A549 (cell line): ENCODE measurements around the gene UNKL. TPM values are rescaled to one million over a fixed set of nuclear protein-coding genes. Genes with fewer than 3 reads are reported as not detected.
"Not testable (repeated sequence)": the region's sequence is repeated elsewhere in the genome, so short reads cannot be mapped to it uniquely, and the experiment has no call there.

ENCODE experiments used
- ATAC-seq, 2 experiments: fragments of 200-7000 bp in 1 of 2; fragments of >200 bp in 1 of 2; cut with Nextera tagmentation in 1 of 2; cut with Tn5 transposase in 1 of 2; 3 replicates each; pipeline versions ENCODE4 v1.8.0 to v1.9.1; 2018 to 2020; ENCODE audit warnings: mild to moderate bottlenecking in 1 of 2, moderate library complexity in 1 of 2
- CTCF ChIA-PET: fragments of 300-600 bp; sonication (Branson Sonifier 250); formaldehyde crosslinking; extraction: SDS; loops from one replicate; lab custom pipeline; 2021; ENCODE audit warnings: antibody characterized with exemption, inconsistent platforms; lab: Yijun Ruan, JAX
- POLR2A ChIA-PET: fragments of 350-600 bp; formaldehyde crosslinking; extraction: SDS; loops from one replicate; lab custom pipeline; 2021; ENCODE audit warnings: antibody characterized with exemption, inconsistent platforms; lab: Yijun Ruan, JAX
- DNase-seq, 2 experiments: peaks; one replicate each; pipeline versions ENCODE4 v3.0.0 to v3.0.0-alpha.2; 2011 to 2016; ENCODE audit warnings: low read depth in 1 of 2, low spot score in 1 of 2
- FAIRE-seq: peaks from 2 replicates; lab custom pipeline; 2011; peaks lifted over from hg19 to GRCh38; lab: Jason Lieb, UNC
- H3K27ac ChIP-seq, 2 experiments: fragments of >200 bp; sonication (Bioruptor Twin); formaldehyde crosslinking; 3 replicates each; pipeline ENCODE4 v1.5.1; 2016 to 2017
- H3K4me1 ChIP-seq: fragments of >200 bp; sonication (Bioruptor Twin); formaldehyde crosslinking; 3 replicates; pipeline ENCODE4 v1.6.1; 2016
- H3K4me2 ChIP-seq: fragments of >200 bp; sonication (Bioruptor Twin); formaldehyde crosslinking; 3 replicates; pipeline ENCODE4 v1.6.1; 2016
- H3K4me3 ChIP-seq: fragments of >200 bp; sonication (Bioruptor Twin); formaldehyde crosslinking; 3 replicates; pipeline ENCODE4 v1.5.1; 2016
- H3K9me3 ChIP-seq: fragments of >200 bp; sonication (Bioruptor Twin); formaldehyde crosslinking; 3 replicates; pipeline ENCODE4 v1.6.1; 2016
- CHD4 ChIP-seq: fragments of 200-600 bp; sonication (generic); IDR thresholded peaks from 2 replicates; pipeline ENCODE4 v1.6.1; 2016; ENCODE audit warnings: antibody characterized with exemption, mild to moderate bottlenecking, borderline replicate concordance
- CTCF ChIP-seq: fragments of >200 bp; sonication (Bioruptor Twin); formaldehyde crosslinking; IDR thresholded peaks from 3 replicates; pipeline ENCODE4 v1.5.1; 2016
- EP300 ChIP-seq, 2 experiments: fragments of >200 bp; sonication (Bioruptor Twin); formaldehyde crosslinking; IDR thresholded peaks; 2 replicates in 1 of 2; 3 replicates in 1 of 2; pipeline ENCODE4 v1.6.1; 2016 to 2017
- KDM1A ChIP-seq: fragments of 200-600 bp; sonication (generic); IDR thresholded peaks from 2 replicates; pipeline ENCODE4 v1.6.1; 2016; ENCODE audit warnings: low read depth, mild to moderate bottlenecking
- PHF8 ChIP-seq: fragments of 200-600 bp; sonication (generic); IDR thresholded peaks from 2 replicates; pipeline ENCODE4 v1.6.1; 2016; ENCODE audit warnings: low read depth, mild to moderate bottlenecking, antibody characterized with exemption, moderate library complexity, borderline replicate concordance
- SMC3 ChIP-seq: fragments of >200 bp; sonication (Bioruptor Twin); formaldehyde crosslinking; IDR thresholded peaks from 3 replicates; pipeline ENCODE4 v1.6.1; 2018; ENCODE audit warnings: inconsistent platforms
- WGBS: methylation state at CpG from one replicate; pipeline ENCODE4 v1.1.6; 2017; ENCODE audit errors: missing lambda C conversion rate; 5-methylcytosine and 5-hydroxymethylcytosine counted together
- polyA plus RNA-seq, 4 experiments: library from polyadenylated mRNA; depleted of rRNA in 3 of 4; stranded (reverse); fragments of >200 nt; fragmentation: RNase III in 1 of 4; extraction: RNeasy Plus Mini Kit Qiagen cat#74134 plus additional on column Dnase treatment in 1 of 4; gene quantifications; 2 replicates in 3 of 4; 3 replicates in 1 of 4; pipeline ENCODE4 v1.2.3, GENCODE V29; 2011 to 2017

UNKL gene
- polyA plus RNA-seq, 2 of the 4 experiments (the other 2 are of a cell fraction) = 20.7 to 37.6 TPM

- POLR2A ChIA-PET = interaction anchor here (0.6 to 1.3 kb wide), 2 partner anchors 22 to 661 kb away, joined by 6 to 7 read pairs; partner anchors contain the start of gene UBE2I
- no peak; a peak in 1 of 6 replicates for ATAC-seq
- no peak for TF ChIP-seq PHF8
- no peak for TF ChIP-seq KDM1A
Measured at GRCh38 chr16:1330931-1331711, 83.4 kb downstream of the UNKL start.

GRCh38 chr16:1330260-1330914 lies 84.1 kb downstream of the UNKL start:
- Histone ChIP-seq H3K4me2 (no peak overlapping the region), H3K4me1 (peaks cover 29% of the 10 kb centered on the region)
- CTCF ChIA-PET = interaction anchor here (0.8 to 3.8 kb wide), 9 partner anchors 8 to 50 kb away, joined by 3 to 16 read pairs (median 3); no protein-coding TSS in a partner anchor
- DNase-seq (peak in 1 of 2 experiments; percentile 42), FAIRE-seq (no peak), ATAC-seq (peak in 1 of 2 experiments; percentile 42; a peak in 3 of 6 replicates)
- TF ChIP-seq SMC3 (no peak), CTCF (peak; percentile 30; the same call in 2 of the 3 replicates)
- TF ChIP-seq, all 56 proteins: peak for 1
- POLR2A ChIA-PET = interaction anchor here (0.6 kb wide), 1 partner anchor 662 kb away, joined by 6 read pairs; no protein-coding TSS in a partner anchor
- Histone ChIP-seq H3K4me3 (no peak overlapping the region), H3K9me3 (no peaks in the 10 kb centered on the region), H3K27ac (no peak overlapping the region)
- 61% methylated on average over 9 of the region's 17 CpGs for WGBS

More at GRCh38 chr16:1330931-1331711, 83.4 kb downstream of the UNKL start:
- Histone ChIP-seq H3K4me1 (peaks cover 29% of the 10 kb centered on the region), H3K4me3 (no peak overlapping the region), H3K27ac (peak overlapping the region; percentile 47 to 74; a peak in 5 of 6 replicates), H3K4me2 (peak overlapping the region; percentile 72), H3K9me3 (no peaks in the 10 kb centered on the region)
- FAIRE-seq (no peak), DNase-seq (no peak)
- WGBS = 70% methylated on average over 19 of the region's 22 CpGs
- CTCF ChIA-PET = interaction anchor here (1.1 to 3.8 kb wide), 4 partner anchors 11 to 31 kb away, joined by 3 to 16 read pairs (median 4); no protein-coding TSS in a partner anchor

GRCh38 chr16:1328961-1329360 lies 85.5 kb downstream of the UNKL start:
- DNase-seq, H3K27ac ChIP-seq, ATAC-seq, FAIRE-seq, H3K9me3 ChIP-seq, H3K4me3 ChIP-seq, H3K4me2 ChIP-seq: not testable (repeated sequence)
- CTCF ChIA-PET = interaction anchor here (1.5 to 3.8 kb wide), 2 partner anchors 9 to 29 kb away, joined by 4 to 16 read pairs; no protein-coding TSS in a partner anchor
- peaks cover 25% of the 10 kb centered on the region for H3K4me1 ChIP-seq
- POLR2A ChIA-PET = interaction anchor here (0.6 kb wide), 1 partner anchor 14 kb away, joined by 6 read pairs; no protein-coding TSS in a partner anchor
- 84% methylated on average over 10 of the region's 10 CpGs for WGBS

GRCh38 chr16:1328136-1328535 lies 86.4 kb downstream of the UNKL start:
- H3K4me2 ChIP-seq, CTCF ChIA-PET, H3K9me3 ChIP-seq, DNase-seq, FAIRE-seq, POLR2A ChIA-PET, H3K27ac ChIP-seq, H3K4me3 ChIP-seq, ATAC-seq: not testable (repeated sequence)
- 90% methylated on average over 17 of the region's 20 CpGs for WGBS
- H3K4me1 ChIP-seq = peaks cover 19% of the 10 kb centered on the region

GRCh38 chr16:1327619-1327947 lies 86.9 kb downstream of the UNKL start:
- no peak overlapping the region for H3K4me2 ChIP-seq
- POLR2A ChIA-PET = no interaction called here
- no peaks in the 10 kb centered on the region for H3K9me3 ChIP-seq
- no peak for TF ChIP-seq CHD4
- TF ChIP-seq EP300 (IDR thresholded peaks at IDR 0.05) = no peak
- WGBS = 89% methylated on average over 5 of the region's 5 CpGs
- no peak overlapping the region for H3K27ac ChIP-seq
- FAIRE-seq (no peak), ATAC-seq (no peak), DNase-seq (no peak)
- no peak overlapping the region for H3K4me3 ChIP-seq
- H3K4me1 ChIP-seq = peaks cover 14% of the 10 kb centered on the region
- CTCF ChIA-PET = interaction anchor here (2.6 to 6.1 kb wide), 2 partner anchors 9 to 27 kb away, joined by 11 to 44 read pairs; no protein-coding TSS in a partner anchor
